ENCODE measurements around the gene FAM241B.

DNA sequence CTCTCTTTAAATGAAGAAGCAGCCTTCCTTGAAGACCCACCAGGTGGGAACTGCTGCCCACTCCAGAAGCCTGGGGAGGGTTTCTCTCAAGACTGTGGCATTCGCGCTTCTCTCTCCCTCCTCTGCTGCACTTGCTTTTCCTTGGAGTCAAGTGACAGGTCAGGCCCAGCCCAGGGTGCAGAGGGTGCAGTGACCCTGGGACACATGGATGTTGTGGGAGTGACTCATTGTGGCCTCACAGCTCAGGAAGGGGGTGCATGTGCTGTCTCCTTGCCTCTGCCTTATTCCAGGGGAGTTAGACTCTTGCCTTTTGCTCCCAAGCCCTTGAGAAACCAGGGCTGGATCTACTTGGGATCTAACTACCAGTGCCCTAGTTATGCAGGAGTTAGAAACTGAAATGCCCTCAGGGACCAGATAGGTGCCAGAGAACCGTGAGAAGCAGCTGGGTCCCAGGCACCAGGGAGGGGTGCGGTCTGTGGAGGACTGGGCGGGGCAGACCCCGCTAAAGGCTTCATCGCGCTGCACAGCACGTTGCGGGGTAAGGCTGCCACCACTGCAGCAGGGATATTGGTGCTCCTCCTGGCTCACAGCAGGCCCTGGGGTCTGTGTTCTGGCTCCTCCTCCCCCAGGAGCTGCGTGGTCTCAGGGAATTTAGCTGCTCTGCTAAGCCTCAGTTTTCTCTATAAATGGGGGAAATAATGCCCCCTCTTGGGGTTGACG is 11.4 kb downstream of the FAM241B start:
- TF ChIP-seq EZH2 (IDR thresholded peaks at IDR 0.05; ENCODE audit: low read length) (no peak), CTCF (optimal IDR thresholded peaks at IDR 0.05 in 1 of 3, IDR thresholded peaks at IDR 0.05 in 1 of 3, conservative IDR thresholded peaks at IDR 0.05 in 1 of 3; ENCODE audit: extremely low read depth in 1 of 3, insufficient read depth in 2 of 3, low read length in 3 of 3) (no peak)
